ENCODE data around the gene KRTAP5-5.
"Not testable (repeated sequence)": the region's sequence is repeated elsewhere in the genome, so short reads cannot be mapped to it uniquely, and the experiment has no call there.

KRTAP5-5 gene

DNA sequence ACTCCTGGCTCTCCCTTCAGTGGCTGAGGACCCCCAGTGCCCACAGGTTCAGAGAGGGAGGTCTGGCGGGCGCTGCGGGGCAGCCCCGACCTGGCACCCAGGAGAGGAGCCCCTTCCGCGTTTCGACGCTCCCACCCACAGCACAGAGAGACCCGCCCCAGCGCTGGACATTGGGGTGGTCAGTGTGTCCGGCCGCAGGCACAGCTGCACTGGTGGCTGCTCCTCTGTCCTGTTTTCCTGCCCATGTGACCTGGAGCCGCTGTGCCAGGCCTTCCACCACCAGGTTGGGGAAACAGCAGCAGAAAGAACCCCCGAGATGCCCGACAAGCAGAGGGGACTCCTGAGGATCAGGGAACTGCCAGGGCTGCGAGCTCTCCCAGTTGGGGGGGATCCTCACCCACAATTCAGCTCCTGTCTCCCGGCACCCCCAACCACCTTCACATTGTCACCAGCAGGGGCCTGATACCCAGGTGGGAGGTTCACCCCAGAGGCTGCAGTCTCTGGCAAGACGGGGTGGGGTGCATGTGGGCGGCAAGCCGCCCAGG is 13.6 kb downstream of the KRTAP5-5 start:
- DNase-seq = no peak

DNA sequence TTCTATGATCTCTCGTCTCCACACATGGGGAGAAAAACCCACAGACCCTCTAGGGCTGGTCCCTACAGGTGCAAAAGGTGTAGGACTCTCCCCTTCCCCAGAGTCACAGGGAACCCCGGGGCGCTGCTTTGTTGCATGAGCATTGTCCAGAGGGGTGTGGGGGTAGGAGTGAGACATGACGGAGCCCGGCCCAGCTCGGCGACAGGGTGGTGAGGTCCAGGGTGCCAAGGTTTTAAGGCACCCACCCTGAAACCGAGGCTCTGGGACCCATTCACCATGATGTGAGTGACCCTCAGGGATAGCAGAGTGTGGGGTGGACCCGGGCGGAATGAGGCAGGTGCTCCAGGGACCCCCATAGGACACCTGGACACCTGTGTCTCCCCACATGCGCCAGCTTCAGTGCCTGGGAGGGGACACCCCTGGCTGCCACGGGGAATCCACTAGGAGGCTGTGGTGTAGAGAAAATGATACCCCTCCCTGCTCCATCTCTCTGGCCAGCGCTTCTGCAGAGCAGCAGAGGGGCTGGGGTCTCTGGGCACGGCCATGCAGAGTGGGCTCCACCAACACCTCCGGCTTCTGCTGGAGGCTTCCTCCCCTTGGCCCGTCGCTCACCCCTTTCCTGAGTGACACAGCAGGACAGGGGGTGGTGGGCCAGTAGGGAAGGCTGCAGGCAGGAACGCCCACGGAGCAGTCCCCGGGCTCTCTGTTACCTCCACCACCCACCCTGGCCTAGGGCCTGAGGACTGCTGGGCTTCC is 15.2 kb downstream of the KRTAP5-5 start:
- no peak for DNase-seq

DNA sequence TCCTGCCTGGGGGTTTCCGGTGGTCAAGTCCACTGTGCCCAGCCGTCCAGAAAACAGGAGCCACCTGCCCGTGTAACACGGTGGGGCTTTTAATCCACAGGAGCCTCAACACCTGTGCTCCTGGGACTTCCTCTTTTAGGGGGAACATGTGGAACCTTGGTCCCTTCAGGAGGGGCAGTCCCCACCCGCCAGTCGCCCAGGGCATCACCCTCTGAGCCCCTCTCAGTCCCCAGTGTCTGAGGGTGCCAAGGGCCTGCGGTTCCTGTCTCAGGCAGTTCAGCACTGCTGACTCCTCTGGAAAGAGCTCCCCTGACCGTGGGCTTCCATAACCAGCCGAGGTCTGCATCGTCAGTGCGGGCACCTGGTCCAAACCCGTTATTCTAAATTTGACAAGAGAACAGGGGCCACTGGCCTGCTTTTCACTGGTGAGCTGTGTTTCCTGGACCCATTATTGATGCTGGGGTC is 15.8 kb downstream of the KRTAP5-5 start:
- no peak for DNase-seq

DNA sequence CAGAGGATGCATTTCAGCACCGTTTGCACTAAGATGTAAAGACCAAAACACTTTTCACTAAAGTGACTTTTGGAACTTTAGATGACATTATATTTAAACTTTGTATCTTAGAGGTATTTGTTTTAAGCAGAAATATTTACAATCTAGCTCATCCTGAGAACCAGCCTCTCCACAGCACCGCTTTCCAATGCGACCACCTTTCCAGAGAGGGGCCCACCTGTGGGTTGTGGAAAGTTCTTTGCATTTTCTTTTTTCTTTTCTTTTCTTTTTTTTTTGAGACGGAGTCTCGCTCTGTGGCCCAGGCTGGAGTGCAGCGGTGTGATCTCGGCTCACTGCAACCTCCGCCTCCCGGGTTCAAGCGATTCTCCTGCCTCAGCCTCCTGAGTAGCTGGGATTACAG is 17.0 kb downstream of the KRTAP5-5 start:
- not testable (repeated sequence) for DNase-seq

DNA sequence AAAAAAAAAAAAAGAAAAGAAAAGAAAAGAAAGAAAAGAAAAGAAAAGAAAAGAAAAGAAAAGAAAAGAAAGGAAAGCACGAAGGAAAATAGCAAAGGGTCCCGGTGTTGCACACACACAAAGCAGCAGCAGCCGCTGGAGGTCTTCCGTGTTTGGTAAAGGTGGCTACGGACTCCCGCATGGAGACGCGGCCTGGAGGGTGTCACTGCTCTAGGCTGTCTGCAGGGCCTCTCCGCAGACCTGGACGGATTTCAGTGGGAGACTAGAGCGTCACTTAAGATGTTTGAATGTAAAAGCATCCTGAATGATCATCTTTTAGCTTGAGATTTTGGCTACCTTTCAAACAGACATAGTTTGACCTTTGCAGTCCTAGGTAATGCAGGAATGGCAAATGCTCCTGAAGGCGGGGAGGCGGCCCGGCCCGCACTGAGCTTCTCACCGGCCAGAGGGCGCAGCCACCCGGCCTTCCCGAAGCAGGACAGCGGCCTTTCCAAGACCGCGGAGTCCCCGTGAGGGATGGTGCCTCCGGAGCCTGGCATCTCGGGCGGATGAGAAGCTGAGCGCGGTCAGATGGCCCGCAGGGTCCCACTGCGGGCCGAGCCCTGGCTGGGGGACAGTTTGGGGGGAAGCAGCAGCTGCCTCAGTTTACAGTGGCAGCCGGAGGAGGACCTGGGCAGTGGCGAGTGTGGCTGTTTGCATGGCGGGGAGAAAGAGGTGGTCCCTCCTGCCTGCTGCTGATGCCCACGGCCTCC is 18.5 kb downstream of the KRTAP5-5 start:
- DNase-seq = no peak

DNA sequence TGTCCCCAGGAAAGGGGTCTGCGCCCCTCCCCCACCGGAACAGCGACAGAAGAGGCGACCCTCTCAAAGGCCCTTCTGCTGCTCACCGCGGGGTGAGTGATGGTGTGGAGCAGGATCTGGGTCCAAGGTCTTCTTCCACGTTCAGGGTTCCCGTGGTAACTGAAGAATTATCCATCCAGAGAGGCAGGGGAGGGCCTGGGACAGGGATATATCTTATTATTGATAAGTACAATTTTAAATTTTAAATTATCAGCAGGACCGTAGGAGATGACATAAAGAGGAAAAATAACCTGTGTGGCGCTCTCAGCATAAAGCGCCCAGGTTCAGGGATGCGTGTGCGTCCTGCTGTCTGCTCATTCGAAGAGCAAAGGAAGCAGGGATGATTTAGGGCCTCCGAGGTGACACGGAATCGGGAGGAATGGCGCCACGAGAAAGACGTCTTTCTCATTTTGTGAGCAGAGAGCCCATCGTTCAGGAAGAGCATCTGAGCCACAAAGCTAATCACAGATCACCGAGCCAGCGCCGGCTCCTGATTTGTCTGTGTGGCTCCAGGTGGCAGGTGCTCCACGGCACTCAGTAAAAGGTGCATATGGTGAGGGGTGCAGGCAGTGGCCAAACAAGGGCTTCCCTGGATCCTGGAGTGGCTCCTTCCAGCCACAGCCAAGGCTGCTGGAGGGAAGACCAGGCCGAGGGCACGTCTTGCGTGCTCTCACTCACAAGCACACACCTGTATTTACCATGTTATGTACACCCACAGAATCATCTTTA is 19.3 kb downstream of the KRTAP5-5 start:
- no peak for DNase-seq

DNA sequence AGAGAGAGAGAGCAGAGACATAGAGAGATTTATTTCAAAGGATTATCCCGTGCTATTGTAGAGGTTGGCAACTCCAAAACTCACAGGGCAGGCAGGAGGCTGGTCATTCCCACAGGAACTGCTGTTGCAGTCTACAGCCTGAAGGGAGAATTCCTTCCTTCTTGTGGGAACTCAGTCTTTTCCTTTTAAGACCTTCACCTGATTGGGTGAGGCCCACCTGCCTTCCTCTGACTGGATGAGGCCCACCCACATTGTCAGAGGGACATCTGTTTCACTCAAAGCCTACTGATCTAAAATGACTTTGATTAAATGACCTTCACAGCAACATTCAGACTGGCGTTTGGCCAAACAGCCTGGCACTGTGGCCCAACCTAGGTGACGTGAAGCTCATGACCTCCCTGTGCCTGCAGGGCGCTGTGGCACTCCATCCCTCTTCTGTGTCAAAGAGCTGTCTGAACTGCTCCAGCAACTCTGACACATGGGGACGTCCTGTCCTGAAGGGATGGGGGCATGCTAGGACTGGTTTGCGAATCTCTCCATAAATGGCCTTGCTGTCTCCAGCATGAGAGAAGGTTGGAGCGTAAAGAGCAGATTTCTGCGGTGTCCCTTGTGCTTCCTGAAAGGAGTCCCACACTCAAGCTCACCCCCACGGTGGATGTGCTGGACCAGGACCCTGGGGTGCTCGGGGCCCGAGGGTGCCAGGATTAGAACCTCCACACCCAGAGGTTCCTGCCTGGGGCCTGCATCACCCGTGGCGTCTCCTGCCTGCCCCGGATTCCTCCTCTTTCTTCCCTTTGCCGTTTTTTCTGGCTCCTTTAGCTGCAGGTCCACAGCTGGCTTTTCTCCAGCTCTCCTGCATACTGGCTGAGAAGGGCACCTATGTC is 20.7 kb downstream of the KRTAP5-5 start:
- DNase-seq = no peak

DNA sequence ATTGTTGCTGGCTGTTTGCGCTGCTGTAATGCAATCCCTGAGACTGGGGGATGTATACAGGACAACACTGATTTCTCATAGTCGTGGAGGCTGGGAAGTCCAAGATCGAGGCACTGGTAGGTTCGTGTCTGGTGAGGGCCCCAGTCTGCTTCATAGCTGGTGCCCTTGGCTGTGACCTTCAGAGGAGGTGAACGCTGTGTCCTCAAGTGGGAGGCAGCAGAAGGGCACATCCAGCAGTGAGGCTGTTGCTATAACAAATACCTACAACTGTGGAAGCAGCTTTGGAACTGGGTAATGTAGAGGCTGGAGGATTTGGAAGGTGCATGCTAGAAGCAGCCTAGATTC is 21.3 kb downstream of the KRTAP5-5 start:
- DNase-seq = no peak

DNA sequence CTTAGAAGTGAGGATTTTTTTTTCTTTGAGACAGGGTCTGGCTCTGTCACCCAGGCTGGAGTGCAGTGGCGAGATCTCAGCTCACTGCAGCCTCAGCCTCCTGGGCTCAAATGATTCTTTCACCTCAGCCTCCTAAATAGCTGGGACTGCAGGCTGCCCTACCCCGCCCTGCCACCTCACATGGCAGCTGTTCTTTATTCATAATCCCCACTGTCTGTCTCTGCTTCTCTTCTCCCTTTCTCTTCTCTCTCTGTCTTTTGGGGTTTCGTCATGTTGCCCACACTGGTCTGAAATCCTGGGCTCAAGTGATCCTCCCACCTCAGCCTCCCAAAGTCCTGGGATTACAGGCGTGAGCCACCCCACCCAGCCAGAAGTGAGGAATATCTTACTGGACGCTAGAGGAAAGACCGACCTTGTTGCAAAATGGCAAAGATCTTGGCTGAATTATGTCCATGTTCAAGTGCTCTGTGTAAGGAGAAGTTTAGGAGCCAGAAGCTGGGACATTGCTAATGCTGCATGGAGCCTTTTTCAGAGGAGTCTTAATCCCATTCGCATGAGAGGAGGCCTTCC is 21.9 kb downstream of the KRTAP5-5 start:
- DNase-seq = no peak

DNA sequence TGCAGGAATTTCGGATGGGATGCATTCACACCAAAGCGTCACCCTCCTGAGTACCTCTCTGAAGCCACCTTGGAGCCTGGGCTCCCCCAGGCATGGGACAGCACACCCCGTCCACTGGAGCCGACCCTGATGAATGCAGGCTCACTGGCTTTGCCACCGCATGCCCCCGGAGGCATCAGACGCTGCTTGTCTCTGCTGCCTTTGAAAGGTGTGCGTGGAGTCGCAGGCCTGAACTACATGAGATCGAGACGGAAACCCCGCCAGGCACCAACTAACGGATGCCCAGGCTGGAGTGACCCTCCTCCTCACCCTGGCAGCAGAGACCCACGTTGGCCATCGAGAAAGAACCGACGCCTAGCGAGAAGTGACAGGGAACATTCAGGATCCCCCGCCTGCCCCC is 22.5 kb downstream of the KRTAP5-5 start:
- no peak for DNase-seq

DNA sequence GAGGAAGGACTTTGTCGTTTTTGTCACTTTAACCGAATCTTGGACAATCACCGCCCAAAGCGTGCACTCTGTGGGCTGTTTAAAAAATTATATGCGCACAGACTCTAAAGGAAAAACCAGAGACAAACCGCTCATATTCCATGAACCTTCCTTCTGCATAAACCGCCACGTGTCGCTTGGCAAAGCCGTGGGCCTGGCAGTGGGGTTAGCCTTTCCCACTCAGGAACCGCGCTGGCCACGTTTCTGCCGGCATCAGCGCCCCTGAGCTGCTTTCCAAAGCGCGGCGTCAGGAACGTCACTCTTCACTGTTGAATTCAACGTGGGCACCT is 22.8 kb downstream of the KRTAP5-5 start:
- DNase-seq = no peak

DNA sequence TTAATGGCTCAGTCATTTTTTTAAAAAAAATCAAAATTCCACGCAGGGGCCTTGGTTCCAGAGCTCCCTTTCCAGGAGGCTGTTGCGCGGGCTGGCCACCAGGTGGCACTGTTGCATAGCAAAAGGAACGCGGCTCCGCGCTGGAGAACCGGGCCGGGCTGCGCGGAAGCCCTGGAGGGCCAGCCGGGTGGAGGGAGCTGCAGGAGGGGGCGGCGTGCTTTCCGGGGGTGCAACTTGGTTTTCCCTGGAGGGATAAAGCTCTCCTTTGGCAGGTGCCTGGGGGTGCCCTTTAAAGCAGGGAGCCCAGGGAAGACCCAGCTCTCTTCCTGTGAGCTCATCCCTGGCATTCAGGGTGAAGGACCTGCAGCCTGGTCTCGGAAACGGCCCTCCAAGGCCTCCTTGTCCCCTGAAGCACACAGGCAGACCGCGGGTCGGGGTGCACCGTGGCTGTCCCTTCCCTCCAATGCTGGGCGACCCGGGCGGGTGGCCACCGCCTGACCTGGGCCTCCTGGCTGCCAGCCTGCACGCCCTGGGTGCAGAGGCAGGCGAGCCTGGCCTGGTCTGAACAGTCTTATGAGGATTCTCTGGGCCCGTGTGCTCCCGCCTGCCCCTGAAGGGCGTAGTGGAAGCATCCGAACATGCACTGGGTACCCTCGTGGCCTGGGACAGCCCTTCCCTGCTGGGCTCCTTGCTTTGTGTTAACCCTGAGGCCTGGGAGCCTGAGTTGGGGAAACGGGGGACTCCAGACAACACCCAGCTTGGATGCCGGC is 23.4 kb downstream of the KRTAP5-5 start:
- DNase-seq = peak; percentile 69

DNA sequence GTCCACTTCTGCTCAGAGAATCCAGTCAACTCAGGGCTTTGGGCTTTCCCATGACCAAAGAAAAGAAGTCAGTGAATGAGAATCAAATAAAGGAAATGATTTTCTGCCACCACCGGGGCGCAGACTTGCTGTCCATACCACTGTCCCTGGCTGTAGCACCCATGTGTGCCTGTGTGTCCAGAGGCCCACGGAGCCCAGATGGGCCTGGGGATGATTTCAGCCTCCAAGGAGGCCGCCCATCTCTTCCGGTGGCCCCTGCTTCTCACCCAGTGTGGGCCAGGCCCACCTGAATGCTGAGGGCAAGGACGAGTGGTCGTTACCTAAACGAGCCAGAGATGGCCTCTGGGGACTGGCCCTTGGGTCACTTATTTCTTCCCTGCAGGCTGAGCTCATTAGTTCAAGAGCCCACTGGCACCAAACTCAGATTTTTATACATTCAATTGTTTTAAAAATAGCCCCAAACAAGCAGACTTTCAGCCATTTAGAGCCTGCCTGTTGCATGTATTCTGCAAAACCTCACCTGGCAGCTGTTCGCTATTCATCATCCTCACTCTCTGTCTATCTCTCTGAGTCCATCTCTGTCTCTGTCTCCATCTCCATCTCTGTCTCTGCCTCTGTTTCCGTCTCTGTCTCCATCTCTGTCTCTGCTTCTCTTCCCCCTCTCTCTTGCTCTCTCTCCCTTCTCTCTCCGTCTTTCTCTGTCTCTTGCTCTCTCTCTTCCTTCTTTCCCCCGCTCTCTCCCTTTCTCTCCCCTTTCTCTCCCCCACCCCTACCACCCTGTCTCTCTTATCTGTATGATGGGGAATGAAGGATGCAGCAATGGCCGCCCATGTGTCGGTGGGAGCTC is 24.2 kb downstream of the KRTAP5-5 start:
- no peak for DNase-seq

DNA sequence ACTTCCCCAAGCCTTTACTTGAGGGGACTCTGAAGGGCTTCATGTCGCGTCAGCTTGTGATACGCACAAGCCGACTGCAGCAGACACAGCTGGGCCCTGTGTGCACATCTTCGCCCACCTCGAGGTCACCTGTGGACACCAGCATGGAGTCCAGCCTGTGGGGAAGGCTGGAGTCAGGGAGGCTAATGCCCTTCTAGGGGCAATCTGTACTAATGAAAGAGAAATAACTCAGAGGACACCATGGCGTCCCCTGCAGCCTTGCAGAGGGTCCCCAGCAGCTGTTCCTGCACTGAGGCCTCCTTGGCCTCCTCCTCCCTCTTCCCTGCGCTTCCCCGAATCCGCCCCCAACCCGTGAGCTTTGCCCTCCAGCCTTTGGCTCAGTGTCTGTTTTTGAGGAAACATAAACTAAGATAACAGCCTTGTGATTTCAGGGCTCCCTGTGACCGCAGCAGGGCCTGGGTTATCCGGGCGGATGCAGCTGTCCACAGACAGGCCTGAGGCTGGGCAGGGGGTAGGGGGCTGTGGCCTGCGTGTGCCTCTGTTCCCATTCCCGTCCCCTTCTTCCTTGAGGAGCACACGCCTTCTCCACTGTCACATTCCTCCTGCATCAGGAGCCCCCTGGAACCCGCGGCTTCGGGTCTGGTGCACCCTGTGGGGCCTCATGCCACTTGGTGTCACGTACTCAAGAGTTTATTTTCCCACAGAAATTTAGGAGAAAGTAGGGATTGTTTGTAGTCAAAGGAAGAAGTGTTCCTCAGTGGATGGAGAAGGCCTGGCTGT is 25.0 kb downstream of the KRTAP5-5 start:
- DNase-seq = no peak

DNA sequence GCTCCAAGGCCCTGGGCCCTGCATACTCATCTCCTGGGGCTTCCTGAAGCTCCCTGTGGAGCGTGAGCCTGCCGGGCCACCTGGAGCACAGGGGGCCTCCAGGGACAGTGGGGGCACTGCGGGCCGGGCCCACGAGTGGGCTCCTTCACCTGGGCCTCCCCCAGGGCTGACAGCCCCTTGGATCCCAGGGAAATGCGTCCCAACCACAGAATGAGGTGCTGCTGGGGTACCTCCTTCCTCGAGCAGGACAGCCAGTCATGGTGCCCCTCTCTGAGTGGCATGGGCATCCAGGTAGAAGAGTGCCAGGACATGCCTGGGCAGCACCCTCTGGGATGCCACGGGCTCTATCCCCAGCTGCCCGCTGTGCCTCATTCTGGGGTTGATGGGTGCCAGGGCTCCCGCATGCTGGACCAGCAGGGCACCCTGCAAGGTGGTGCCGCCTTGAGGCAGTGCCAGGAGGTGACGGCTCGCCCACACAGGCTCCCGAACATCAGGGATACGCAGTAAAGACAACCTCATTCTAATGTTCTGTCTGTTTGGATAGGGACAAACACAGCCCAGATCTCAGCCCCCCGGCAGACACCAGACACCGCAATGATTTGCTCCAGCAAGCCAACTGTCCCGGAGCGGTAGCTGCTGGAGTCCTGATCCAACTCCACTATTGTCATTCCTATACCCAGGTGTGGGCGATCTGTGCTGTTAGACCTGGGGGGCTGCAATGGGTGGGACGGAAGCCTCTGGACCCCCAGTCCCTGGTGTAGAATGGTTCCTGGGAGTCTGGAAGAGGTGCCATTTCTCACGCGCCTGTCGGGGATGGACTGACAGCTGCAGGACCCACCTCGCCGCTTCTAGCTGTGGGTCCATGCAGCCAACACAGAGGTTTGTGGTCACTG is 25.8 kb downstream of the KRTAP5-5 start:
- DNase-seq = no peak

DNA sequence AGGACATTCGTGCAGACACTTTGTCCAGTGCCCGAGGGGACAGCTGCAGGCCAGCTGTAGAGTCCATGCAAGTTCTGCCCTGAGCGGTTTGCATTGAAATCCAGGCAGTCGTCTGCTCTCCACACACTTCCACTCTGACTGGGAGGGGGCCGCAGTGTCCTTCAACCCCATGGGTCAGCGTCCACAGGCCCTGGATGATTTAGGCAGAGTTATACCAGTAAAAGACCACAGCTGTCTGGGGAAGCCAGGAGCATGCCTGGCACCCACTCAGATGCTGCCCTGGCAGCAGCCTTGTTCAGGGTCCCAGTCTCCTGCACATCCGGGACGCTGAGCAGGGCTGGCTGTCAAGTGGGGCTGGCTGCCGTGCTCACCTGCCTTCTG is 26.5 kb downstream of the KRTAP5-5 start:
- no peak for DNase-seq

DNA sequence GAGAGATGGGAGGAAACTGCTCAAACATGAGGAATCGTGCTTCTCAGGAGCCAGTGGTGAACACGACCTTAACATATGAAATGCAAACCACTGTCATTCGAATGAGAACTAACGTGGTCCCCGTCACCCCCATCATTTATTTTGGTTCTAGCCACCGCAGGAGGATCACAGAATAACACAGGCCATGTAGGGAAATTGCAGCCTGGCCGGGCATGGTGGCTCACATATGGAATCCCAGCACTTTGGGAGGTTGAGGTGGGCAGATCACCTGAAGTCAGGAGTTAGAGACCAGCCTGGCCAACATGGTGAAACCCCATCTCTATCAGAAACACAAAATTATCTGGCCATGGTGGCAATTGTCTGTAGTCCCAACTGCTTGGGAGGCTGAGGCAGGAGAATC is 27.1 kb downstream of the KRTAP5-5 start:
- DNase-seq = no peak

DNA sequence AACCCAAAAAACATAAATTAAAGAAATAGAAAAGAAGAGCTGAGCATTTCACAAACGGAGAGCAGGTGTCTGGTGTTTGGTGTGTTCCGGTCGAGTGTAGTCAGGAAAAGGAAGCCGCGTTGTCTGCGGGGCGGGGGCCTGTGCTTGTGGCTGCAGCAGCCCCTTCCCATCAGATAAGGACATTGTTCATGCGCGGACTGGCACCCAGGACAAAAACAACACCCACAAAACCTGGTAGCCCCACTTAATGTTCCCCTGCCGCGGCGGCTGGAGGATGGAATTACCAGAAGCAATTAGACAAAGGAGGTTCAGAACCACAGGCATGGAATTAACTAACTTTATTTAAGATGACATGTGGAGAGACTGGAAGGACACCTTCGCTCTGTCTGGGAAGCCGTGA is 29.9 kb downstream of the KRTAP5-5 start:
- no peak for DNase-seq
